K562 (cell line): ENCODE measurements around the gene HGS. TPM values are rescaled to one million over a fixed set of nuclear protein-coding genes. Genes with fewer than 3 reads are reported as not detected.

Experiments used
- ATAC-seq: fragments of 200-7000 bp; cut with Tn5 transposase; 3 replicates; pipeline ENCODE4 v1.9.1; 2020; ENCODE audit warnings: moderate library complexity
- BruUV-seq: library from RNA; stranded (reverse); fragments of 400-500 nt; replicated peaks from 2 replicates; lab custom pipeline; 2021; lab: Mats Ljungman, UMichigan
- CTCF ChIA-PET: fragments of 300-600 bp; formaldehyde crosslinking; extraction: SDS; loops from one replicate; lab custom pipeline; 2021; ENCODE audit warnings: low intra/inter-chr PET ratio; lab: Yijun Ruan, JAX
- POLR2A ChIA-PET: fragments of 300-600, 350-650 bp; sonication (Branson Sonifier 250); formaldehyde crosslinking; extraction: SDS; loops from one replicate; lab custom pipeline; 2021; ENCODE audit warnings: antibody characterized with exemption, inconsistent platforms; lab: Yijun Ruan, JAX
- DNase-seq, 4 experiments: peaks; one replicate each; pipeline versions ENCODE4 v3.0.0 to v3.0.0-alpha.2; 2011 to 2018; ENCODE audit warnings: low spot score in 3 of 4, mixed read lengths in 3 of 4; ENCODE audit errors: extremely low read depth in 1 of 4
- FAIRE-seq: peaks from 2 replicates; lab custom pipeline; 2011; peaks lifted over from hg19 to GRCh38; lab: Jason Lieb, UNC
- H2AFZ ChIP-seq: 2 replicates; pipeline ENCODE4 v1.6.0; 2011; ENCODE audit warnings: low read depth, low read length, control low read depth, inconsistent platforms
- H3K27ac ChIP-seq: fragments of 200-600 bp; 3 replicates; pipeline ENCODE4 v1.8.0; 2011; ENCODE audit warnings: low read depth, mild to moderate bottlenecking, control low read depth, inconsistent platforms, low read length, moderate library complexity, mixed read lengths; ENCODE audit errors: extremely low read depth
- H3K27me3 ChIP-seq, 2 experiments: fragments of 300-600 bp in 1 of 2; 2 replicates in 1 of 2; 3 replicates in 1 of 2; pipeline versions ENCODE4 v1.6.0 to v1.8.0; 2011; ENCODE audit warnings: inconsistent platforms in 2 of 2, low read length in 2 of 2, mild to moderate bottlenecking in 1 of 2, mixed read lengths in 1 of 2, moderate library complexity in 1 of 2; ENCODE audit not compliant: control insufficient read depth in 2 of 2, insufficient read depth in 2 of 2
- H3K36me3 ChIP-seq: fragments of 300-600 bp; 3 replicates; pipeline ENCODE4 v1.8.0; 2011; ENCODE audit warnings: mild to moderate bottlenecking, low read length, inconsistent platforms; ENCODE audit not compliant: control insufficient read depth, insufficient read depth
- H3K4me1 ChIP-seq, 2 experiments: fragments of 200-600 bp in 1 of 2; replicated peaks in 1 of 2; 2 replicates in 1 of 2; 3 replicates in 1 of 2; pipeline versions ENCODE4 v1.5.1 to v1.8.0; 2011; ENCODE audit warnings: inconsistent platforms in 2 of 2, low read length in 2 of 2, mild to moderate bottlenecking in 1 of 2, mixed read lengths in 1 of 2, moderate library complexity in 1 of 2; ENCODE audit not compliant: control insufficient read depth in 2 of 2, insufficient read depth in 2 of 2
- H3K4me2 ChIP-seq: 2 replicates; pipeline ENCODE4 v1.6.1; 2011; ENCODE audit warnings: low read length, control low read depth, inconsistent platforms, mixed read lengths; ENCODE audit not compliant: insufficient read depth
- H3K4me3 ChIP-seq: fragments of 200-600 bp; sonication (generic), shearing (Covaris generic); 2 replicates; pipeline ENCODE4 v1.5.1; 2016; ENCODE audit warnings: control low read depth, inconsistent platforms
- H3K79me2 ChIP-seq: fragments of 200-600 bp; 3 replicates; pipeline ENCODE4 v1.8.0; 2011; ENCODE audit warnings: low read length, inconsistent platforms; ENCODE audit not compliant: control insufficient read depth, insufficient read depth
- H3K9ac ChIP-seq, 2 experiments: 2 replicates each; pipeline versions ENCODE4 v1.6.0 to v1.6.1; 2011; ENCODE audit warnings: low read depth in 2 of 2, low read length in 2 of 2, control low read depth in 1 of 2, inconsistent platforms in 1 of 2, mild to moderate bottlenecking in 1 of 2, mixed read lengths in 1 of 2; ENCODE audit not compliant: insufficient read depth in 1 of 2
- H3K9me1 ChIP-seq: one replicate; pipeline ENCODE4 v1.6.0; 2011; ENCODE audit warnings: inconsistent platforms, mild to moderate bottlenecking, low read length, moderate library complexity; ENCODE audit not compliant: control insufficient read depth, insufficient read depth
- H3K9me3 ChIP-seq: replicated peaks from 2 replicates; pipeline ENCODE4 v1.5.1; 2011; ENCODE audit warnings: low read depth, low read length, inconsistent platforms; ENCODE audit not compliant: control insufficient read depth, insufficient read depth
- H4K20me1 ChIP-seq: replicated peaks from 2 replicates; pipeline ENCODE4 v1.6.1; 2011; ENCODE audit warnings: low read length, inconsistent platforms, mixed read lengths; ENCODE audit not compliant: control insufficient read depth, insufficient read depth
- CBFB ChIP-seq: sonication (generic); formaldehyde crosslinking; IDR thresholded peaks from 2 replicates; pipeline ENCODE4 v1.4.0; 2020; ENCODE audit warnings: mild to moderate bottlenecking, missing genetic modification reagents
- CBX2 ChIP-seq: fragments of 200-600 bp; sonication (generic); IDR thresholded peaks from one replicate; pipeline ENCODE4 v1.6.1; 2012; ENCODE audit warnings: mild to moderate bottlenecking, low read length, inconsistent platforms; ENCODE audit not compliant: insufficient read depth, poor library complexity, severe bottlenecking
- CSDE1 ChIP-seq, 2 experiments: fragments of 450-650 bp; IDR thresholded peaks; 2 replicates each; pipeline ENCODE4 v1.6.1; 2016; ENCODE audit warnings: mild to moderate bottlenecking in 1 of 2
- ELF4 ChIP-seq: fragments of 450-650 bp; formaldehyde crosslinking; IDR thresholded peaks from 2 replicates; pipeline ENCODE4 v1.4.0; 2022; ENCODE audit warnings: missing genetic modification characterization
- ELK1 ChIP-seq: sonication (generic); formaldehyde crosslinking; IDR thresholded peaks from 2 replicates; pipeline ENCODE4 v1.8.1; 2022; ENCODE audit warnings: missing genetic modification reagents
- FOSL1 ChIP-seq: fragments of 200-800 bp; sonication (Bioruptor generic); conservative IDR thresholded peaks from 2 replicates; pipeline ENCODE4 v1.6.1; 2016; ENCODE audit warnings: missing genetic modification characterization, missing compliant biosample characterization
- ILK ChIP-seq: fragments of 450-650 bp; IDR thresholded peaks from 2 replicates; pipeline ENCODE4 v1.6.1; 2016; ENCODE audit warnings: missing genetic modification characterization, low read depth, mild to moderate bottlenecking, missing compliant biosample characterization, moderate library complexity, borderline replicate concordance
- KDM4B ChIP-seq, 2 experiments: fragments of 450-650 bp in 1 of 2; sonication (generic) in 1 of 2; IDR thresholded peaks; 2 replicates each; pipeline ENCODE4 v1.6.1; 2016 to 2017; ENCODE audit warnings: borderline replicate concordance in 2 of 2, antibody characterized with exemption in 1 of 2, low read depth in 1 of 2, mild to moderate bottlenecking in 1 of 2
- MECOM ChIP-seq: fragments of 250-450 bp; sonication (Bioruptor Pico); IDR thresholded peaks from 2 replicates; pipeline ENCODE4 v1.8.0; 2022; ENCODE audit warnings: inconsistent platforms
- POLR2AphosphoS5 ChIP-seq: IDR thresholded peaks from 2 replicates; pipeline ENCODE4 v1.6.1; 2011; ENCODE audit warnings: mild to moderate bottlenecking, low read depth, low read length, moderate library complexity; ENCODE audit not compliant: control insufficient read depth, insufficient read depth
- POLR2G ChIP-seq: fragments of 200-400 bp; formaldehyde crosslinking; IDR thresholded peaks from 2 replicates; pipeline ENCODE4 v1.6.1; 2017; ENCODE audit warnings: low read depth, mild to moderate bottlenecking, antibody characterized with exemption, low read length, moderate library complexity
- SP1 ChIP-seq: sonication (generic); formaldehyde crosslinking; IDR thresholded peaks from 2 replicates; pipeline ENCODE4 v1.8.1; 2022; ENCODE audit warnings: mild to moderate bottlenecking, missing genetic modification reagents
- USF1 ChIP-seq: sonication (generic); formaldehyde crosslinking; IDR thresholded peaks from 2 replicates; pipeline ENCODE4 v1.9.0; 2022; ENCODE audit warnings: mild to moderate bottlenecking, missing genetic modification reagents
- ZNF57 ChIP-seq: fragments of 450-650 bp; formaldehyde crosslinking; IDR thresholded peaks from 2 replicates; pipeline ENCODE4 v1.4.0; 2020; ENCODE audit warnings: mild to moderate bottlenecking, moderate library complexity
- WGBS: fragments of 100-300 bp; shearing (Covaris generic); methylation state at CpG from one replicate; pipeline ENCODE4 v1.1.6; 2016; ENCODE audit warnings: low coverage, mixed read lengths; ENCODE audit not compliant: insufficient coverage; ENCODE audit errors: missing lambda C conversion rate; 5-methylcytosine and 5-hydroxymethylcytosine counted together
- in situ Hi-C: fragments of 300-500 bp; cut with MboI; formaldehyde crosslinking; loops from 4 replicates; pipeline ENCODE4 v1.15.0; 2018; ENCODE audit warnings: inconsistent platforms, mixed read lengths
- intact Hi-C: fragments of 100-400 bp; cut with micrococcal nuclease; formaldehyde crosslinking; loops from 2 replicates; pipeline ENCODE4 v1.14.2; 2022
- polyA plus RNA-seq, 8 experiments: library from polyadenylated mRNA; depleted of rRNA in 4 of 8; stranded (reverse) in 5 of 8; unstranded in 3 of 8; fragments of >200 nt; fragmentation: Nextera tagmentation in 2 of 8; fragmentation: Illumina TruSeq in 1 of 8; extraction: Ambion mirVana in 2 of 8; extraction: Trizol in 1 of 8; gene quantifications; 2 replicates each; pipeline versions ENCODE4 v1.2.1 to v1.2.3, GENCODE V29; 2011 to 2014; ENCODE audit warnings: inconsistent platforms in 1 of 8, missing spikeins in 1 of 8
- total RNA-seq, 7 experiments: library from RNA; depleted of rRNA in 6 of 7; stranded (reverse); fragments of >200 nt in 6 of 7; fragmentation: Illumina TruSeq in 2 of 7; extraction: Trizol in 2 of 7; gene quantifications; 2 replicates each; pipeline versions ENCODE4 v1.2.1 to v1.2.3, GENCODE V29; 2011 to 2021; ENCODE audit warnings: low replicate concordance in 1 of 7
- TF ChIP-seq, protein P1 (sequence below): sonication (generic); formaldehyde crosslinking; IDR thresholded peaks from 2 replicates; pipeline ENCODE4 v1.8.0; 2022; ENCODE audit warnings: mild to moderate bottlenecking, missing genetic modification reagents, borderline replicate concordance

HGS gene
- total and polyA plus RNA-seq, 9 of the 15 experiments (the other 6 are each of a cell fraction or from before 2014, with no cell fraction given), result 3.9 to 176 (median 77.1) TPM

- peaks cover 23 to 82% of the 10 kb centered on the region in 2 experiments for H3K4me1 ChIP-seq
- peak; percentile 53 for ATAC-seq
- H3K9me1 ChIP-seq, result peaks cover under 1% of the 10 kb centered on the region
- peaks cover 51% of the 10 kb centered on the region; the same call in 1 of the 3 replicates for H3K36me3 ChIP-seq
- in situ Hi-C loops, result no loop called here
- peak; percentile 65 to 72 (median 69) for DNase-seq
- CTCF ChIA-PET, result no interaction called here
- no peaks in the 10 kb centered on the region for H3K27me3 ChIP-seq
- H4K20me1 ChIP-seq, result peaks cover 12% of the 10 kb centered on the region
- intact Hi-C loops, result no loop called here
- H3K9ac ChIP-seq, result peak overlapping the region; percentile 80 to 95
- peaks cover 35% of the 10 kb centered on the region for H3K79me2 ChIP-seq
- H2AFZ ChIP-seq, result no peak overlapping the region
- FAIRE-seq, result peak; percentile 32
- peak overlapping the region; percentile 93 for H3K4me3 ChIP-seq
- no peaks in the 10 kb centered on the region for H3K9me3 ChIP-seq
- POLR2A ChIA-PET, result interaction anchor here (0.6 to 5.2 kb wide), 9 partner anchors 10 to 224 kb away, joined by 3 to 59 read pairs (median 4); partner anchors contain the start of genes CCDC137, MRPL12 and OXLD1
- H3K4me2 ChIP-seq, result peak overlapping the region; percentile 92
- peak overlapping the region; percentile 88 for H3K27ac ChIP-seq
- WGBS, result 20% methylated on average over 30 of the region's 36 CpGs
- BruUV-seq, result no TSS peak
- TF ChIP-seq MECOM (CRISPR knock-in tag), result no peak
- peak; percentile 41; the same call in 1 of the 2 replicates for TF ChIP-seq SP1
- no peak for TF ChIP-seq CBX2
- TF ChIP-seq KDM4B (IDR thresholded peaks at IDR 0.05; ENCODE audit: borderline replicate concordance in 2 of 2, low read depth in 1 of 2), result 0 out of 4 replicates have a peak, but pooled peaks of 1 of the 2 experiments have one; percentile 39
- TF ChIP-seq, protein P1, sequence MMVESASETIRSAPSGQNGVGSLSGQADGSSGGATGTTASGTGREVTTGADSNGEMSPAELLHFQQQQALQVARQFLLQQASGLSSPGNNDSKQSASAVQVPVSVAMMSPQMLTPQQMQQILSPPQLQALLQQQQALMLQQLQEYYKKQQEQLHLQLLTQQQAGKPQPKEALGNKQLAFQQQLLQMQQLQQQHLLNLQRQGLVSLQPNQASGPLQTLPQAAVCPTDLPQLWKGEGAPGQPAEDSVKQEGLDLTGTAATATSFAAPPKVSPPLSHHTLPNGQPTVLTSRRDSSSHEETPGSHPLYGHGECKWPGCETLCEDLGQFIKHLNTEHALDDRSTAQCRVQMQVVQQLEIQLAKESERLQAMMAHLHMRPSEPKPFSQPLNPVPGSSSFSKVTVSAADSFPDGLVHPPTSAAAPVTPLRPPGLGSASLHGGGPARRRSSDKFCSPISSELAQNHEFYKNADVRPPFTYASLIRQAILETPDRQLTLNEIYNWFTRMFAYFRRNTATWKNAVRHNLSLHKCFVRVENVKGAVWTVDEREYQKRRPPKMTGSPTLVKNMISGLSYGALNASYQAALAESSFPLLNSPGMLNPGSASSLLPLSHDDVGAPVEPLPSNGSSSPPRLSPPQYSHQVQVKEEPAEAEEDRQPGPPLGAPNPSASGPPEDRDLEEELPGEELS (CRISPR knock-in tag), result 0 out of 2 replicates have a peak, but pooled peaks have one; percentile 15
- TF ChIP-seq ILK (tag), result no peak
- TF ChIP-seq ELF4 (CRISPR knock-in tag), result no peak
- no peak for TF ChIP-seq ZNF57 (CRISPR knock-in tag)
- TF ChIP-seq FOSL1, result no peak
- TF ChIP-seq POLR2AphosphoS5, result peak; percentile 9; the same call in 1 of the 2 replicates
- peak; percentile 59 for TF ChIP-seq POLR2G
- no peak for TF ChIP-seq CSDE1 (IDR thresholded peaks at IDR 0.05)
- peak; percentile 16; the same call in 1 of the 2 replicates for TF ChIP-seq USF1 (CRISPR knock-in tag)
- 0 out of 2 replicates have a peak, but pooled peaks have one; percentile 79 for TF ChIP-seq CBFB (CRISPR knock-in tag)
- no peak for TF ChIP-seq ELK1 (CRISPR knock-in tag)
These were observed 30.0 kb downstream of the HGS start for GRCh38 chr17:81713556-81714411.
